Heart right ventricle (tissue), 16 donors: Measurements from ENCODE around the gene TBX15. TPM values are rescaled to one million over a fixed set of nuclear protein-coding genes. Genes with fewer than 3 reads are reported as not detected.

Source experiments
- ATAC-seq, 8 donors: fragments of 200-7000 bp; cut with Tn5 transposase; one replicate each; pipeline ENCODE4 v1.9.1; 2020; ENCODE audit warnings: mild to moderate bottlenecking in 8 of 8, moderate library complexity in 8 of 8, moderate number of reproducible peaks in 1 of 8
- DNase-seq, 2 donors: peaks; one replicate each; pipeline ENCODE4 v3.0.0-alpha.2; 2020
- H3K27ac ChIP-seq, 10 donors: fragments of 200-600 bp; sonication (generic) in 2 of 10; one replicate each; pipeline versions ENCODE4 v1.5.0 to v1.8.0; 2020 to 2022; ENCODE audit warnings: mild to moderate bottlenecking in 3 of 10
- H3K27me3 ChIP-seq, 7 donors: fragments of 200-600 bp; one replicate each; pipeline ENCODE4 v1.8.0; 2021 to 2022; ENCODE audit warnings: mild to moderate bottlenecking in 2 of 7
- H3K36me3 ChIP-seq, 9 donors: fragments of 200-600 bp; sonication (generic) in 1 of 9; one replicate each; pipeline versions ENCODE4 v1.5.0 to v1.8.0; 2020 to 2022; ENCODE audit warnings: mild to moderate bottlenecking in 2 of 9
- H3K4me1 ChIP-seq, 9 donors: fragments of 200-600 bp; sonication (generic) in 1 of 9; one replicate each; pipeline versions ENCODE4 v1.5.0 to v1.8.0; 2020 to 2022; ENCODE audit warnings: mild to moderate bottlenecking in 4 of 9
- H3K4me3 ChIP-seq, 10 donors: fragments of 200-600 bp; sonication (generic) in 2 of 10; one replicate each; pipeline versions ENCODE4 v1.5.0 to v1.8.0; 2020 to 2022; ENCODE audit warnings: mild to moderate bottlenecking in 7 of 10, moderate library complexity in 2 of 10
- H3K9me3 ChIP-seq, 11 donors: fragments of 200-600 bp in 10 of 11; sonication (generic) in 2 of 11; one replicate each; pipeline versions ENCODE4 v1.5.0 to v1.8.0; 2013 to 2022; ENCODE audit warnings: mild to moderate bottlenecking in 2 of 11, control low read depth in 1 of 11, moderate library complexity in 1 of 11
- WGBS, 2 donors: extraction: QIAGEN DNeasy Blood & Tissue Kit; methylation state at CpG; one replicate each; pipeline ENCODE4 v1.1.7; 2013; ENCODE audit warnings: inconsistent platforms in 1 of 2; 5-methylcytosine and 5-hydroxymethylcytosine counted together
- intact Hi-C, 10 donors: fragments of 100-400 bp; cut with DNase I; formaldehyde crosslinking; loops; one replicate each; pipeline versions ENCODE4 v1.11.1 to v1.14.2; 2022
- polyA plus RNA-seq, 2 donors: library from polyadenylated mRNA; stranded (reverse); fragments of 200-250 nt; gene quantifications; one replicate each; pipeline ENCODE4 v1.2.3, GENCODE V29; 2013
- total RNA-seq, 10 donors: library from RNA; stranded (reverse); fragmentation: NEBNext Ultra II Directional in 3 of 10; extraction: Animal tissue kit (Norgen Biotek cat#: 25700) in 3 of 10; gene quantifications; one replicate each; pipeline versions ENCODE4 v1.2.1 to v1.2.4, GENCODE V29; 2021 to 2023
- TF ChIP-seq, protein P1 (sequence below), 9 donors: fragments of 200-600 bp; sonication (generic) in 2 of 9; IDR thresholded peaks; one replicate each; pipeline versions ENCODE4 v1.5.0 to v1.8.0; 2021 to 2022; ENCODE audit warnings: antibody characterized with exemption in 9 of 9, mild to moderate bottlenecking in 5 of 9, moderate library complexity in 1 of 9
- donor health status: Arrhythmogenic right ventricular cardiomyopathy.
- donor health status: ischemic (EF 13 %, LVEDD 7.1; RV severe dilation, severe dysfunction).
- donor health status: healthy with polysubstance abuse.
- donor health status: DM: no; HTN: yes; CAD: no.
- donor health status: DM: no; HTN: no; CAD: no.
- donor health status: ischemic (EF 25% LVEDD 6.9; RV normal size, moderate dysfunction).
- donor health status: ischemic (EF 25% LVEDD 5.7; RV mildly dilated, moderate dysfunction).
- donor health status: healthy.
- donor health status: DM: yes; HTN: yes; CAD: no.
- donor health status: Ischemic cardiomyopathy.
- donor health status: ischemic (EF 35%, LVEDD 5.7; RV mildly dilated, moderate dysfunction).
- donor health status: nonischemic (EF 11% LVEDD 7.7; RV severe dilation, severe dysfunction).
- donor health status: DM: yes; HTN: yes; CAD: no.
- donor health status: PGD.
- donor health status: ischemic (EF 29% LVEDD 5.4; RV normal size, mild dysfunction).
- donor health status: nonischemic (EF 23%, LVEDD 6.1; RV moderate dilation, normal function).

Gene TBX15
- total and polyA plus RNA-seq, 12 donors = 0.18 to 1.1 (median 0.47) TPM

GRCh38 chr1:118999348-119000071, 11.4 kb upstream of the TBX15 start:
- Histone ChIP-seq H3K27ac (no peak overlapping the region), H3K9me3 (no peaks in the 10 kb centered on the region), H3K27me3 (peaks cover 8 to 99% (median 98%) of the 10 kb centered on the region in 7 donors), H3K4me1 (peaks cover 0 to 24% (median 15%) of the 10 kb centered on the region in 9 donors), H3K36me3 (no peaks in the 10 kb centered on the region), H3K4me3 (no peak overlapping the region)
- 13 to 14% methylated on average over 27 of the region's 27 CpGs for WGBS, 2 donors
- DNase-seq (no peak), ATAC-seq (no peak)
- TF ChIP-seq, protein P1, sequence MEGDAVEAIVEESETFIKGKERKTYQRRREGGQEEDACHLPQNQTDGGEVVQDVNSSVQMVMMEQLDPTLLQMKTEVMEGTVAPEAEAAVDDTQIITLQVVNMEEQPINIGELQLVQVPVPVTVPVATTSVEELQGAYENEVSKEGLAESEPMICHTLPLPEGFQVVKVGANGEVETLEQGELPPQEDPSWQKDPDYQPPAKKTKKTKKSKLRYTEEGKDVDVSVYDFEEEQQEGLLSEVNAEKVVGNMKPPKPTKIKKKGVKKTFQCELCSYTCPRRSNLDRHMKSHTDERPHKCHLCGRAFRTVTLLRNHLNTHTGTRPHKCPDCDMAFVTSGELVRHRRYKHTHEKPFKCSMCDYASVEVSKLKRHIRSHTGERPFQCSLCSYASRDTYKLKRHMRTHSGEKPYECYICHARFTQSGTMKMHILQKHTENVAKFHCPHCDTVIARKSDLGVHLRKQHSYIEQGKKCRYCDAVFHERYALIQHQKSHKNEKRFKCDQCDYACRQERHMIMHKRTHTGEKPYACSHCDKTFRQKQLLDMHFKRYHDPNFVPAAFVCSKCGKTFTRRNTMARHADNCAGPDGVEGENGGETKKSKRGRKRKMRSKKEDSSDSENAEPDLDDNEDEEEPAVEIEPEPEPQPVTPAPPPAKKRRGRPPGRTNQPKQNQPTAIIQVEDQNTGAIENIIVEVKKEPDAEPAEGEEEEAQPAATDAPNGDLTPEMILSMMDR (IDR thresholded peaks at IDR 0.05) = no peak
- intact Hi-C loops = loop anchor here in 1 of 10 donors (10.0 kb wide), 1 partner anchor 845 kb away; no protein-coding TSS in a partner anchor

GRCh38 chr1:118998171-118998570, 10.0 kb upstream of the TBX15 start:
- ATAC-seq = no peak
- peaks cover 0 to 24% (median 15%) of the 10 kb centered on the region in 9 donors for H3K4me1 ChIP-seq
- DNase-seq = no peak
- no peaks in the 10 kb centered on the region for H3K9me3 ChIP-seq
- intact Hi-C loops = no loop called here
- TF ChIP-seq, protein P1 (IDR thresholded peaks at IDR 0.05) = no peak
- H3K27me3 ChIP-seq = peaks cover 17 to 99% (median 98%) of the 10 kb centered on the region in 7 donors
- no peak overlapping the region for H3K4me3 ChIP-seq
- no peak overlapping the region for H3K27ac ChIP-seq
- H3K36me3 ChIP-seq = no peaks in the 10 kb centered on the region
- WGBS, 2 donors = 31 to 50% methylated on average over 2 of the region's 2 CpGs

GRCh38 chr1:118997225-118997624, 9.1 kb upstream of the TBX15 start:
- intact Hi-C loops = no loop called here
- WGBS, 2 donors = 18 to 26% methylated on average over 7 of the region's 7 CpGs
- Histone ChIP-seq H3K36me3 (no peaks in the 10 kb centered on the region), H3K4me1 (peaks cover 0 to 27% (median 15%) of the 10 kb centered on the region in 9 donors), H3K27me3 (peaks cover 27 to 99% (median 98%) of the 10 kb centered on the region in 7 donors), H3K4me3 (no peak overlapping the region), H3K27ac (no peak overlapping the region), H3K9me3 (no peaks in the 10 kb centered on the region)
- ATAC-seq = no peak
- TF ChIP-seq, protein P1 (IDR thresholded peaks at IDR 0.05) = no peak
- DNase-seq = no peak

DNA sequence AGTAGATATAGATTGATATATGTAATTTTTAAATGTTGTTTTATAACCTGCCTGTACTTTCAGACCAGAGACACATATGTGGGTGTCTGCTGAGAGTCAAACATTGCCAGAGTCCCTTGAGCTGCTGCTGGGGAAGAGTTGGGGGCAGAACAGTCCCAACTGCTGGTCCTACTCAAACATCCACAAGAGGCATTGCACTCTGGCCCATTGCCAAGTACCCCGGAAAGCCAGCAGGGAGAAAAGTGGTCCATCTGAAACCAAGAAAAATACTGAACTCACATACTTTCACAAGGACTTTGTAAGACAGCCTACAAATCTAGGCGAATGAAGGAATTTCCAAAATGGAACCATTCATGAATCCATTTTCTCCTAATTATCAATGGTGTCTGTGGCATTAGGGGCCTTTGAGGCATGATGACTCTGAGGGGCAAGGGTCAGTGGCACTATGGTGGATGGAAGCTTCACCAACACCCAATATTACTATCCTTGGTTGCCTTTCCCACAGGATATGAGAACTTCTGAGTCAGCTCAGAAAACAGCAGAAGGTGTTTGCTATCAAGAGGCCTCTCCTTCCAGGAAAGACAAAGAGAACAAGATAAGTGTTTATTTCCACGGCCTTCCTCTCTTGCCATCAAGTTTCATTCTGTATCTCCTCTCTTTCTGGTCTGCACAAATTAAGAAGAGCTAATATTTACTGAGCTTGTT, 7.3 kb upstream of the TBX15 start:
- 59 to 64% methylated on average over 3 of the region's 3 CpGs for WGBS, 2 donors
- H3K27ac ChIP-seq = no peak overlapping the region
- H3K4me1 ChIP-seq = peaks cover 0 to 15% (median 4%) of the 10 kb centered on the region in 9 donors
- peaks cover 38 to 100% (median 100%) of the 10 kb centered on the region in 7 donors for H3K27me3 ChIP-seq
- TF ChIP-seq, protein P1 (IDR thresholded peaks at IDR 0.05) = no peak
- ATAC-seq = no peak
- intact Hi-C loops = no loop called here
- no peak overlapping the region for H3K4me3 ChIP-seq
- DNase-seq = no peak
- H3K9me3 ChIP-seq = no peaks in the 10 kb centered on the region
- H3K36me3 ChIP-seq = no peaks in the 10 kb centered on the region
